GM23338 (cell line): ENCODE measurements around the gene NOPCHAP1. TPM values are rescaled to one million over a fixed set of nuclear protein-coding genes. Genes with fewer than 3 reads are reported as not detected.

ENCODE experiments used
- ATAC-seq: fragments of 200-7000 bp; cut with Tn5 transposase; 3 replicates; pipeline ENCODE4 v1.9.1; 2020
- DNase-seq: peaks from one replicate; pipeline ENCODE4 v3.0.0-alpha.2; 2015; ENCODE audit warnings: low spot score
- H2AFZ ChIP-seq: fragments of 200-600 bp; sonication (generic); 2 replicates; pipeline ENCODE4 v1.8.0; 2016; ENCODE audit warnings: antibody characterized with exemption, mild to moderate bottlenecking, moderate library complexity
- H3F3A ChIP-seq: fragments of 200-600 bp; sonication (generic); replicated peaks from 2 replicates; pipeline ENCODE4 v1.8.0; 2017; ENCODE audit warnings: antibody characterized with exemption, mixed run types, low read depth
- H3K27ac ChIP-seq: fragments of 200-600 bp; sonication (generic); 2 replicates; pipeline ENCODE4 v1.6.1; 2016; ENCODE audit warnings: low read depth
- H3K27me3 ChIP-seq: fragments of 200-600 bp; sonication (generic); 2 replicates; pipeline ENCODE4 v1.8.0; 2016; ENCODE audit warnings: mild to moderate bottlenecking, mixed run types, moderate library complexity; ENCODE audit not compliant: insufficient read depth
- H3K36me3 ChIP-seq: fragments of 200-600 bp; sonication (generic); 2 replicates; pipeline ENCODE4 v1.8.0; 2016; ENCODE audit warnings: mild to moderate bottlenecking; ENCODE audit not compliant: insufficient read depth
- H3K4me1 ChIP-seq: fragments of 200-600 bp; sonication (generic); 2 replicates; pipeline ENCODE4 v1.8.0; 2016; ENCODE audit warnings: mild to moderate bottlenecking, moderate library complexity; ENCODE audit not compliant: insufficient read depth
- H3K4me2 ChIP-seq: fragments of 200-600 bp; sonication (generic); 2 replicates; pipeline ENCODE4 v1.7.1; 2017; ENCODE audit warnings: mixed run types
- H3K4me3 ChIP-seq: fragments of 200-600 bp; sonication (generic); 2 replicates; pipeline ENCODE4 v1.6.1; 2016; ENCODE audit warnings: mixed run types
- H3K79me2 ChIP-seq: fragments of 200-600 bp; sonication (generic); replicated peaks from 2 replicates; pipeline ENCODE4 v1.8.0; 2017; ENCODE audit warnings: mild to moderate bottlenecking; ENCODE audit not compliant: insufficient read depth
- H3K9me2 ChIP-seq: fragments of 200-600 bp; sonication (generic); 2 replicates; pipeline ENCODE4 v1.8.0; 2017; ENCODE audit not compliant: insufficient read depth
- H4K20me1 ChIP-seq: fragments of 200-600 bp; sonication (generic); replicated peaks from 2 replicates; pipeline ENCODE4 v1.8.0; 2017; ENCODE audit warnings: mild to moderate bottlenecking; ENCODE audit not compliant: insufficient read depth
- H3K27ac Mint-ChIP-seq: 2 replicates; pipeline ENCODE4 v1.8.0; 2020; ENCODE audit warnings: inconsistent platforms, mild to moderate bottlenecking, moderate library complexity, mixed read lengths
- H3K27me3 Mint-ChIP-seq: 3 replicates; pipeline ENCODE4 v1.8.0; 2022; ENCODE audit warnings: low read depth, mild to moderate bottlenecking, moderate library complexity, mixed read lengths, inconsistent platforms; ENCODE audit not compliant: insufficient read depth, poor library complexity
- H3K36me3 Mint-ChIP-seq: 3 replicates; pipeline ENCODE4 v1.8.0; 2021; ENCODE audit warnings: low read depth, mild to moderate bottlenecking, inconsistent platforms, moderate library complexity, mixed read lengths
- H3K4me1 Mint-ChIP-seq: 3 replicates; pipeline ENCODE4 v1.8.0; 2020; ENCODE audit warnings: mild to moderate bottlenecking, inconsistent platforms, mixed read lengths
- H3K4me3 Mint-ChIP-seq: 3 replicates; pipeline ENCODE4 v1.8.0; 2021; ENCODE audit warnings: moderate library complexity, mild to moderate bottlenecking, inconsistent platforms, mixed read lengths
- H3K9me3 Mint-ChIP-seq: 3 replicates; pipeline ENCODE4 v1.8.0; 2020; ENCODE audit warnings: moderate library complexity, mild to moderate bottlenecking, inconsistent platforms, mixed read lengths
- CREB1 ChIP-seq: fragments of 250-450 bp; sonication (Bioruptor Pico); IDR thresholded peaks from 2 replicates; pipeline ENCODE4 v1.5.0; 2020; ENCODE audit warnings: low read depth, mild to moderate bottlenecking, moderate library complexity
- EZH2 ChIP-seq: fragments of 200-600 bp; sonication (generic); IDR thresholded peaks from one replicate; pipeline ENCODE4 v1.8.0; 2017; ENCODE audit warnings: antibody characterized with exemption, mild to moderate bottlenecking, low read depth; ENCODE audit not compliant: unreplicated experiment
- EZH2phosphoT487 ChIP-seq: fragments of 200-600 bp; sonication (generic); IDR thresholded peaks from one replicate; pipeline ENCODE4 v1.8.1; 2018; ENCODE audit warnings: antibody characterized with exemption; ENCODE audit not compliant: unreplicated experiment
- JUNB ChIP-seq: IDR thresholded peaks from one replicate; pipeline ENCODE4 v1.6.1; 2016; ENCODE audit warnings: antibody characterized with exemption; ENCODE audit not compliant: unreplicated experiment
- NANOG ChIP-seq: IDR thresholded peaks from 2 replicates; pipeline ENCODE4 v1.6.1; 2016; ENCODE audit warnings: antibody characterized with exemption, borderline replicate concordance
- POLR2AphosphoS5 ChIP-seq: IDR thresholded peaks from 2 replicates; pipeline ENCODE4 v1.6.1; 2016; ENCODE audit warnings: antibody characterized with exemption, low read depth
- STAT1 ChIP-seq: IDR thresholded peaks from one replicate; pipeline ENCODE4 v1.6.1; 2016; ENCODE audit warnings: antibody characterized with exemption; ENCODE audit not compliant: unreplicated experiment
- ZNF114 ChIP-seq: fragments of 250-450 bp; sonication (Bioruptor Pico); IDR thresholded peaks from 2 replicates; pipeline ENCODE4 v1.5.0; 2020; ENCODE audit warnings: mild to moderate bottlenecking, moderate library complexity
- ZNF331 ChIP-seq: fragments of 250-450 bp; sonication (Bioruptor Pico); IDR thresholded peaks from 2 replicates; pipeline ENCODE4 v1.5.0; 2020; ENCODE audit warnings: low read depth, mild to moderate bottlenecking, moderate library complexity
- polyA plus RNA-seq: library from polyadenylated mRNA; unstranded; fragments of >200 nt; fragmentation: Nextera tagmentation; extraction: Ambion mirVana; gene quantifications from 2 replicates; pipeline ENCODE4 v1.2.1, GENCODE V29; 2016
- total RNA-seq: library from RNA; depleted of rRNA; stranded (reverse); fragments of >200 nt; shearing (Covaris generic); gene quantifications from 2 replicates; pipeline ENCODE4 v1.2.3, GENCODE V29; 2014
- TF ChIP-seq, protein P1 (sequence below): IDR thresholded peaks from one replicate; pipeline ENCODE4 v1.6.1; 2018; ENCODE audit warnings: antibody characterized with exemption; ENCODE audit not compliant: unreplicated experiment
- TF ChIP-seq, protein P2 (sequence below): fragments of 250-450 bp; sonication (Bioruptor Pico); IDR thresholded peaks from 2 replicates; pipeline ENCODE4 v1.5.0; 2020; ENCODE audit warnings: mild to moderate bottlenecking, moderate library complexity
- TF ChIP-seq, protein P3 (sequence below), 2 experiments: fragments of 200-600 bp in 1 of 2; sonication (generic) in 1 of 2; conservative IDR thresholded peaks; 2 replicates each; pipeline versions ENCODE4 v1.5.1 to v1.6.1; 2016 to 2017; ENCODE audit warnings: antibody characterized with exemption in 2 of 2, low read depth in 2 of 2, mild to moderate bottlenecking in 2 of 2, moderate library complexity in 1 of 2
- TF ChIP-seq, protein P4 (sequence below): IDR thresholded peaks from 2 replicates; pipeline ENCODE4 v1.6.1; 2016; ENCODE audit warnings: antibody characterized with exemption

NOPCHAP1 gene
- total and polyA plus RNA-seq, 2 experiments from 2014 or later: 14.7 to 221 TPM

DNA sequence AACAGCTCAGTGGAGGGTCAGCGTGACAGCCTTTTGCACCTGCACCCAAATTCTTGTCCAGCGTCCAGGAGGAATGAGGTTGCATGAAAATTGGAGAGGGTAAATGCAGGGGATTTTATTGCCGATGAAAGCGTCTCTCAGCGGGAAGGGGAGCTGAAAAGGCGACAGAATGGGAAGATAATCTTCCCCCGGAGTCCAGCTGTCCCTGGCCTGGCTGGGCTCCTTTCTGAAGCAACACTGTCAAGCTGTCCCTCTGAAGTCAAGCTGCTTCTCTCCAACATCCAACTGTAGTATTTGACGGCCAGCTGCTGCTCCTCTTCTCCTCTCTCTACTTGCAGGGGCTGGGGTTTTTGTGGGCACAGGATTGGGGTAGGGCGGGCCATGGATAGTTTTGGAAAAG lies 32.7 kb downstream of the NOPCHAP1 start:
- no peak overlapping the region for H3K4me2 ChIP-seq
- no peak overlapping the region for H3K4me3 ChIP-seq
- ATAC-seq: peak; percentile 29
- H3K27me3 ChIP-seq: no peaks in the 10 kb centered on the region
- H4K20me1 ChIP-seq: peaks cover 5% of the 10 kb centered on the region; the same call in 1 of the 2 replicates
- TF ChIP-seq, protein P1, sequence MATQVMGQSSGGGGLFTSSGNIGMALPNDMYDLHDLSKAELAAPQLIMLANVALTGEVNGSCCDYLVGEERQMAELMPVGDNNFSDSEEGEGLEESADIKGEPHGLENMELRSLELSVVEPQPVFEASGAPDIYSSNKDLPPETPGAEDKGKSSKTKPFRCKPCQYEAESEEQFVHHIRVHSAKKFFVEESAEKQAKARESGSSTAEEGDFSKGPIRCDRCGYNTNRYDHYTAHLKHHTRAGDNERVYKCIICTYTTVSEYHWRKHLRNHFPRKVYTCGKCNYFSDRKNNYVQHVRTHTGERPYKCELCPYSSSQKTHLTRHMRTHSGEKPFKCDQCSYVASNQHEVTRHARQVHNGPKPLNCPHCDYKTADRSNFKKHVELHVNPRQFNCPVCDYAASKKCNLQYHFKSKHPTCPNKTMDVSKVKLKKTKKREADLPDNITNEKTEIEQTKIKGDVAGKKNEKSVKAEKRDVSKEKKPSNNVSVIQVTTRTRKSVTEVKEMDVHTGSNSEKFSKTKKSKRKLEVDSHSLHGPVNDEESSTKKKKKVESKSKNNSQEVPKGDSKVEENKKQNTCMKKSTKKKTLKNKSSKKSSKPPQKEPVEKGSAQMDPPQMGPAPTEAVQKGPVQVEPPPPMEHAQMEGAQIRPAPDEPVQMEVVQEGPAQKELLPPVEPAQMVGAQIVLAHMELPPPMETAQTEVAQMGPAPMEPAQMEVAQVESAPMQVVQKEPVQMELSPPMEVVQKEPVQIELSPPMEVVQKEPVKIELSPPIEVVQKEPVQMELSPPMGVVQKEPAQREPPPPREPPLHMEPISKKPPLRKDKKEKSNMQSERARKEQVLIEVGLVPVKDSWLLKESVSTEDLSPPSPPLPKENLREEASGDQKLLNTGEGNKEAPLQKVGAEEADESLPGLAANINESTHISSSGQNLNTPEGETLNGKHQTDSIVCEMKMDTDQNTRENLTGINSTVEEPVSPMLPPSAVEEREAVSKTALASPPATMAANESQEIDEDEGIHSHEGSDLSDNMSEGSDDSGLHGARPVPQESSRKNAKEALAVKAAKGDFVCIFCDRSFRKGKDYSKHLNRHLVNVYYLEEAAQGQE: no peak
- TF ChIP-seq NANOG: no peak
- no peak for TF ChIP-seq POLR2AphosphoS5
- TF ChIP-seq, protein P2, sequence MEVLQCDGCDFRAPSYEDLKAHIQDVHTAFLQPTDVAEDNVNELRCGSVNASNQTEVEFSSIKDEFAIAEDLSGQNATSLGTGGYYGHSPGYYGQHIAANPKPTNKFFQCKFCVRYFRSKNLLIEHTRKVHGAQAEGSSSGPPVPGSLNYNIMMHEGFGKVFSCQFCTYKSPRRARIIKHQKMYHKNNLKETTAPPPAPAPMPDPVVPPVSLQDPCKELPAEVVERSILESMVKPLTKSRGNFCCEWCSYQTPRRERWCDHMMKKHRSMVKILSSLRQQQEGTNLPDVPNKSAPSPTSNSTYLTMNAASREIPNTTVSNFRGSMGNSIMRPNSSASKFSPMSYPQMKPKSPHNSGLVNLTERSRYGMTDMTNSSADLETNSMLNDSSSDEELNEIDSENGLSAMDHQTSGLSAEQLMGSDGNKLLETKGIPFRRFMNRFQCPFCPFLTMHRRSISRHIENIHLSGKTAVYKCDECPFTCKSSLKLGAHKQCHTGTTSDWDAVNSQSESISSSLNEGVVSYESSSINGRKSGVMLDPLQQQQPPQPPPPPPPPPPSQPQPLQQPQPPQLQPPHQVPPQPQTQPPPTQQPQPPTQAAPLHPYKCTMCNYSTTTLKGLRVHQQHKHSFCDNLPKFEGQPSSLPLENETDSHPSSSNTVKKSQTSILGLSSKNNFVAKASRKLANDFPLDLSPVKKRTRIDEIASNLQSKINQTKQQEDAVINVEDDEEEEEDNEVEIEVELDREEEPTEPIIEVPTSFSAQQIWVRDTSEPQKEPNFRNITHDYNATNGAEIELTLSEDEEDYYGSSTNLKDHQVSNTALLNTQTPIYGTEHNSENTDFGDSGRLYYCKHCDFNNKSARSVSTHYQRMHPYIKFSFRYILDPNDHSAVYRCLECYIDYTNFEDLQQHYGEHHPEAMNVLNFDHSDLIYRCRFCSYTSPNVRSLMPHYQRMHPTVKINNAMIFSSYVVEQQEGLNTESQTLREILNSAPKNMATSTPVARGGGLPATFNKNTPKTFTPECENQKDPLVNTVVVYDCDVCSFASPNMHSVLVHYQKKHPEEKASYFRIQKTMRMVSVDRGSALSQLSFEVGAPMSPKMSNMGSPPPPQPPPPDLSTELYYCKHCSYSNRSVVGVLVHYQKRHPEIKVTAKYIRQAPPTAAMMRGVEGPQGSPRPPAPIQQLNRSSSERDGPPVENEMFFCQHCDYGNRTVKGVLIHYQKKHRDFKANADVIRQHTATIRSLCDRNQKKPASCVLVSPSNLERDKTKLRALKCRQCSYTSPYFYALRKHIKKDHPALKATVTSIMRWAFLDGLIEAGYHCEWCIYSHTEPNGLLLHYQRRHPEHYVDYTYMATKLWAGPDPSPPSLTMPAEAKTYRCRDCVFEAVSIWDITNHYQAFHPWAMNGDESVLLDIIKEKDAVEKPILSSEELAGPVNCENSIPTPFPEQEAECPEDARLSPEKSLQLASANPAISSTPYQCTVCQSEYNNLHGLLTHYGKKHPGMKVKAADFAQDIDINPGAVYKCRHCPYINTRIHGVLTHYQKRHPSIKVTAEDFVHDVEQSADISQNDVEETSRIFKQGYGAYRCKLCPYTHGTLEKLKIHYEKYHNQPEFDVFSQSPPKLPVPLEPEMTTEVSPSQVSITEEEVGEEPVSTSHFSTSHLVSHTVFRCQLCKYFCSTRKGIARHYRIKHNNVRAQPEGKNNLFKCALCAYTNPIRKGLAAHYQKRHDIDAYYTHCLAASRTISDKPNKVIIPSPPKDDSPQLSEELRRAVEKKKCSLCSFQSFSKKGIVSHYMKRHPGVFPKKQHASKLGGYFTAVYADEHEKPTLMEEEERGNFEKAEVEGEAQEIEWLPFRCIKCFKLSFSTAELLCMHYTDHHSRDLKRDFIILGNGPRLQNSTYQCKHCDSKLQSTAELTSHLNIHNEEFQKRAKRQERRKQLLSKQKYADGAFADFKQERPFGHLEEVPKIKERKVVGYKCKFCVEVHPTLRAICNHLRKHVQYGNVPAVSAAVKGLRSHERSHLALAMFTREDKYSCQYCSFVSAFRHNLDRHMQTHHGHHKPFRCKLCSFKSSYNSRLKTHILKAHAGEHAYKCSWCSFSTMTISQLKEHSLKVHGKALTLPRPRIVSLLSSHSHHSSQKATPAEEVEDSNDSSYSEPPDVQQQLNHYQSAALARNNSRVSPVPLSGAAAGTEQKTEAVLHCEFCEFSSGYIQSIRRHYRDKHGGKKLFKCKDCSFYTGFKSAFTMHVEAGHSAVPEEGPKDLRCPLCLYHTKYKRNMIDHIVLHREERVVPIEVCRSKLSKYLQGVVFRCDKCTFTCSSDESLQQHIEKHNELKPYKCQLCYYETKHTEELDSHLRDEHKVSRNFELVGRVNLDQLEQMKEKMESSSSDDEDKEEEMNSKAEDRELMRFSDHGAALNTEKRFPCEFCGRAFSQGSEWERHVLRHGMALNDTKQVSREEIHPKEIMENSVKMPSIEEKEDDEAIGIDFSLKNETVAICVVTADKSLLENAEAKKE: no peak
- TF ChIP-seq, protein P3, sequence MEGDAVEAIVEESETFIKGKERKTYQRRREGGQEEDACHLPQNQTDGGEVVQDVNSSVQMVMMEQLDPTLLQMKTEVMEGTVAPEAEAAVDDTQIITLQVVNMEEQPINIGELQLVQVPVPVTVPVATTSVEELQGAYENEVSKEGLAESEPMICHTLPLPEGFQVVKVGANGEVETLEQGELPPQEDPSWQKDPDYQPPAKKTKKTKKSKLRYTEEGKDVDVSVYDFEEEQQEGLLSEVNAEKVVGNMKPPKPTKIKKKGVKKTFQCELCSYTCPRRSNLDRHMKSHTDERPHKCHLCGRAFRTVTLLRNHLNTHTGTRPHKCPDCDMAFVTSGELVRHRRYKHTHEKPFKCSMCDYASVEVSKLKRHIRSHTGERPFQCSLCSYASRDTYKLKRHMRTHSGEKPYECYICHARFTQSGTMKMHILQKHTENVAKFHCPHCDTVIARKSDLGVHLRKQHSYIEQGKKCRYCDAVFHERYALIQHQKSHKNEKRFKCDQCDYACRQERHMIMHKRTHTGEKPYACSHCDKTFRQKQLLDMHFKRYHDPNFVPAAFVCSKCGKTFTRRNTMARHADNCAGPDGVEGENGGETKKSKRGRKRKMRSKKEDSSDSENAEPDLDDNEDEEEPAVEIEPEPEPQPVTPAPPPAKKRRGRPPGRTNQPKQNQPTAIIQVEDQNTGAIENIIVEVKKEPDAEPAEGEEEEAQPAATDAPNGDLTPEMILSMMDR (conservative IDR thresholded peaks at IDR 0.05; ENCODE audit: low read depth in 2 of 2): no peak
- TF ChIP-seq EZH2: no peak
- TF ChIP-seq STAT1: no peak
- TF ChIP-seq EZH2phosphoT487: no peak
- TF ChIP-seq, protein P4, sequence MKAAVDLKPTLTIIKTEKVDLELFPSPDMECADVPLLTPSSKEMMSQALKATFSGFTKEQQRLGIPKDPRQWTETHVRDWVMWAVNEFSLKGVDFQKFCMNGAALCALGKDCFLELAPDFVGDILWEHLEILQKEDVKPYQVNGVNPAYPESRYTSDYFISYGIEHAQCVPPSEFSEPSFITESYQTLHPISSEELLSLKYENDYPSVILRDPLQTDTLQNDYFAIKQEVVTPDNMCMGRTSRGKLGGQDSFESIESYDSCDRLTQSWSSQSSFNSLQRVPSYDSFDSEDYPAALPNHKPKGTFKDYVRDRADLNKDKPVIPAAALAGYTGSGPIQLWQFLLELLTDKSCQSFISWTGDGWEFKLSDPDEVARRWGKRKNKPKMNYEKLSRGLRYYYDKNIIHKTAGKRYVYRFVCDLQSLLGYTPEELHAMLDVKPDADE: no peak
- no peak for TF ChIP-seq JUNB
- no peak for TF ChIP-seq CREB1 (CRISPR knock-in tag)
- no peak for TF ChIP-seq ZNF114 (CRISPR knock-in tag)
- no peak for TF ChIP-seq ZNF331 (CRISPR knock-in tag)
- no peaks in the 10 kb centered on the region for H3K36me3 ChIP-seq
- H3K27ac Mint-ChIP-seq: no peak overlapping the region
- peaks cover 11% of the 10 kb centered on the region; the same call in 1 of the 2 replicates for H3K79me2 ChIP-seq
- no peaks in the 10 kb centered on the region for H3K9me3 Mint-ChIP-seq
- peaks cover 4% of the 10 kb centered on the region; the same call in 2 of the 3 replicates for H3K36me3 Mint-ChIP-seq
- no peaks in the 10 kb centered on the region for H3K9me2 ChIP-seq
- no peaks in the 10 kb centered on the region for H3K27me3 Mint-ChIP-seq
- no peak overlapping the region for H3K4me3 Mint-ChIP-seq
- H2AFZ ChIP-seq: no peak overlapping the region
- 0 out of 2 replicates have a peak, but pooled peaks cover 8% of the 10 kb centered on the region for H3K4me1 ChIP-seq
- no peak for DNase-seq
- H3K4me1 Mint-ChIP-seq: peaks cover 19% of the 10 kb centered on the region; the same call in 2 of the 3 replicates
- no peaks in the 10 kb centered on the region for H3F3A ChIP-seq
- peak overlapping the region; percentile 59; the same call in 1 of the 2 replicates for H3K27ac ChIP-seq
